GM23338 (cell line): ENCODE results near the gene STEAP1B. TPM values are rescaled to one million over a fixed set of nuclear protein-coding genes. Genes with fewer than 3 reads are reported as not detected.

Experiments used
- ATAC-seq: fragments of 200-7000 bp; cut with Tn5 transposase; 3 replicates; pipeline ENCODE4 v1.9.1; 2020
- DNase-seq: peaks from one replicate; pipeline ENCODE4 v3.0.0-alpha.2; 2015; ENCODE audit warnings: low spot score
- H2AFZ ChIP-seq: fragments of 200-600 bp; sonication (generic); 2 replicates; pipeline ENCODE4 v1.8.0; 2016; ENCODE audit warnings: antibody characterized with exemption, mild to moderate bottlenecking, moderate library complexity
- H3F3A ChIP-seq: fragments of 200-600 bp; sonication (generic); replicated peaks from 2 replicates; pipeline ENCODE4 v1.8.0; 2017; ENCODE audit warnings: antibody characterized with exemption, mixed run types, low read depth
- H3K27ac ChIP-seq: fragments of 200-600 bp; sonication (generic); 2 replicates; pipeline ENCODE4 v1.6.1; 2016; ENCODE audit warnings: low read depth
- H3K27me3 ChIP-seq: fragments of 200-600 bp; sonication (generic); 2 replicates; pipeline ENCODE4 v1.8.0; 2016; ENCODE audit warnings: mild to moderate bottlenecking, mixed run types, moderate library complexity; ENCODE audit not compliant: insufficient read depth
- H3K36me3 ChIP-seq: fragments of 200-600 bp; sonication (generic); 2 replicates; pipeline ENCODE4 v1.8.0; 2016; ENCODE audit warnings: mild to moderate bottlenecking; ENCODE audit not compliant: insufficient read depth
- H3K4me1 ChIP-seq: fragments of 200-600 bp; sonication (generic); 2 replicates; pipeline ENCODE4 v1.8.0; 2016; ENCODE audit warnings: mild to moderate bottlenecking, moderate library complexity; ENCODE audit not compliant: insufficient read depth
- H3K4me2 ChIP-seq: fragments of 200-600 bp; sonication (generic); 2 replicates; pipeline ENCODE4 v1.7.1; 2017; ENCODE audit warnings: mixed run types
- H3K4me3 ChIP-seq: fragments of 200-600 bp; sonication (generic); 2 replicates; pipeline ENCODE4 v1.6.1; 2016; ENCODE audit warnings: mixed run types
- H3K79me2 ChIP-seq: fragments of 200-600 bp; sonication (generic); replicated peaks from 2 replicates; pipeline ENCODE4 v1.8.0; 2017; ENCODE audit warnings: mild to moderate bottlenecking; ENCODE audit not compliant: insufficient read depth
- H3K9me2 ChIP-seq: fragments of 200-600 bp; sonication (generic); 2 replicates; pipeline ENCODE4 v1.8.0; 2017; ENCODE audit not compliant: insufficient read depth
- H4K20me1 ChIP-seq: fragments of 200-600 bp; sonication (generic); replicated peaks from 2 replicates; pipeline ENCODE4 v1.8.0; 2017; ENCODE audit warnings: mild to moderate bottlenecking; ENCODE audit not compliant: insufficient read depth
- H3K27ac Mint-ChIP-seq: 2 replicates; pipeline ENCODE4 v1.8.0; 2020; ENCODE audit warnings: inconsistent platforms, mild to moderate bottlenecking, moderate library complexity, mixed read lengths
- H3K27me3 Mint-ChIP-seq: 3 replicates; pipeline ENCODE4 v1.8.0; 2022; ENCODE audit warnings: low read depth, mild to moderate bottlenecking, moderate library complexity, mixed read lengths, inconsistent platforms; ENCODE audit not compliant: insufficient read depth, poor library complexity
- H3K36me3 Mint-ChIP-seq: 3 replicates; pipeline ENCODE4 v1.8.0; 2021; ENCODE audit warnings: low read depth, mild to moderate bottlenecking, inconsistent platforms, moderate library complexity, mixed read lengths
- H3K4me1 Mint-ChIP-seq: 3 replicates; pipeline ENCODE4 v1.8.0; 2020; ENCODE audit warnings: mild to moderate bottlenecking, inconsistent platforms, mixed read lengths
- H3K4me3 Mint-ChIP-seq: 3 replicates; pipeline ENCODE4 v1.8.0; 2021; ENCODE audit warnings: moderate library complexity, mild to moderate bottlenecking, inconsistent platforms, mixed read lengths
- H3K9me3 Mint-ChIP-seq: 3 replicates; pipeline ENCODE4 v1.8.0; 2020; ENCODE audit warnings: moderate library complexity, mild to moderate bottlenecking, inconsistent platforms, mixed read lengths
- EZH2 ChIP-seq: fragments of 200-600 bp; sonication (generic); IDR thresholded peaks from one replicate; pipeline ENCODE4 v1.8.0; 2017; ENCODE audit warnings: antibody characterized with exemption, mild to moderate bottlenecking, low read depth; ENCODE audit not compliant: unreplicated experiment
- EZH2phosphoT487 ChIP-seq: fragments of 200-600 bp; sonication (generic); IDR thresholded peaks from one replicate; pipeline ENCODE4 v1.8.1; 2018; ENCODE audit warnings: antibody characterized with exemption; ENCODE audit not compliant: unreplicated experiment
- NANOG ChIP-seq: IDR thresholded peaks from 2 replicates; pipeline ENCODE4 v1.6.1; 2016; ENCODE audit warnings: antibody characterized with exemption, borderline replicate concordance
- POLR2AphosphoS5 ChIP-seq: IDR thresholded peaks from 2 replicates; pipeline ENCODE4 v1.6.1; 2016; ENCODE audit warnings: antibody characterized with exemption, low read depth
- STAT1 ChIP-seq: IDR thresholded peaks from one replicate; pipeline ENCODE4 v1.6.1; 2016; ENCODE audit warnings: antibody characterized with exemption; ENCODE audit not compliant: unreplicated experiment
- ZNF114 ChIP-seq: fragments of 250-450 bp; sonication (Bioruptor Pico); IDR thresholded peaks from 2 replicates; pipeline ENCODE4 v1.5.0; 2020; ENCODE audit warnings: mild to moderate bottlenecking, moderate library complexity
- ZNF331 ChIP-seq: fragments of 250-450 bp; sonication (Bioruptor Pico); IDR thresholded peaks from 2 replicates; pipeline ENCODE4 v1.5.0; 2020; ENCODE audit warnings: low read depth, mild to moderate bottlenecking, moderate library complexity
- polyA plus RNA-seq: library from polyadenylated mRNA; unstranded; fragments of >200 nt; fragmentation: Nextera tagmentation; extraction: Ambion mirVana; gene quantifications from 2 replicates; pipeline ENCODE4 v1.2.1, GENCODE V29; 2016
- total RNA-seq: library from RNA; depleted of rRNA; stranded (reverse); fragments of >200 nt; shearing (Covaris generic); gene quantifications from 2 replicates; pipeline ENCODE4 v1.2.3, GENCODE V29; 2014
- TF ChIP-seq, protein P1 (sequence below): IDR thresholded peaks from 2 replicates; pipeline ENCODE4 v1.6.1; 2016; ENCODE audit warnings: antibody characterized with exemption
- TF ChIP-seq, protein P2 (sequence below): fragments of 250-450 bp; sonication (Bioruptor Pico); IDR thresholded peaks from 2 replicates; pipeline ENCODE4 v1.5.0; 2020; ENCODE audit warnings: mild to moderate bottlenecking, moderate library complexity
- TF ChIP-seq, protein P3 (sequence below), 2 experiments: fragments of 200-600 bp in 1 of 2; sonication (generic) in 1 of 2; conservative IDR thresholded peaks; 2 replicates each; pipeline versions ENCODE4 v1.5.1 to v1.6.1; 2016 to 2017; ENCODE audit warnings: antibody characterized with exemption in 2 of 2, low read depth in 2 of 2, mild to moderate bottlenecking in 2 of 2, moderate library complexity in 1 of 2
- TF ChIP-seq, protein P4 (sequence below): IDR thresholded peaks from one replicate; pipeline ENCODE4 v1.6.1; 2018; ENCODE audit warnings: antibody characterized with exemption; ENCODE audit not compliant: unreplicated experiment

The STEAP1B gene
- total and polyA plus RNA-seq, 2 experiments from 2014 or later, result 4.9 to 16.5 TPM

DNA sequence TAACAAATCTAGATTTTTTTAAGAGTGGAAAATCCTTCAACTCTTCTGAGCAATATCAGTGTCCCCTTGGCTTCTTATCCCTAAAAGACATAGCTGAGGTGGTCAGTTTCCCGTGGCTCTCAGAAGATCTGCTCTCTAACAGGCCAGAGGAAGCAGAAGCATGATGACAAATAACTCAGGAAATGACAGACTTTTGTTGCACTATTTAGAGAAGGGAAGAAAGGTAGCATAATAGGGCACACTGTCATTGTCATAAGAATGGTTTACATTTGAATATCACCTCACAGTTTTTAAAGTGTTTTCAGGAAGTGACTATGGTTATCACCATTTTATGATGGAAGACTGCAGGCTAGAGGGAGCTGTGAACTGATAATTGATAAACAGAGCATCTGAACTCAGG, 109.5 kb downstream of the STEAP1B start:
- TF ChIP-seq EZH2 (no peak), NANOG (no peak), STAT1 (no peak), POLR2AphosphoS5 (no peak), EZH2phosphoT487 (no peak), ZNF331 (CRISPR knock-in tag) (no peak), ZNF114 (CRISPR knock-in tag) (no peak)
- TF ChIP-seq, protein P1, sequence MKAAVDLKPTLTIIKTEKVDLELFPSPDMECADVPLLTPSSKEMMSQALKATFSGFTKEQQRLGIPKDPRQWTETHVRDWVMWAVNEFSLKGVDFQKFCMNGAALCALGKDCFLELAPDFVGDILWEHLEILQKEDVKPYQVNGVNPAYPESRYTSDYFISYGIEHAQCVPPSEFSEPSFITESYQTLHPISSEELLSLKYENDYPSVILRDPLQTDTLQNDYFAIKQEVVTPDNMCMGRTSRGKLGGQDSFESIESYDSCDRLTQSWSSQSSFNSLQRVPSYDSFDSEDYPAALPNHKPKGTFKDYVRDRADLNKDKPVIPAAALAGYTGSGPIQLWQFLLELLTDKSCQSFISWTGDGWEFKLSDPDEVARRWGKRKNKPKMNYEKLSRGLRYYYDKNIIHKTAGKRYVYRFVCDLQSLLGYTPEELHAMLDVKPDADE, result no peak
- TF ChIP-seq, protein P2, sequence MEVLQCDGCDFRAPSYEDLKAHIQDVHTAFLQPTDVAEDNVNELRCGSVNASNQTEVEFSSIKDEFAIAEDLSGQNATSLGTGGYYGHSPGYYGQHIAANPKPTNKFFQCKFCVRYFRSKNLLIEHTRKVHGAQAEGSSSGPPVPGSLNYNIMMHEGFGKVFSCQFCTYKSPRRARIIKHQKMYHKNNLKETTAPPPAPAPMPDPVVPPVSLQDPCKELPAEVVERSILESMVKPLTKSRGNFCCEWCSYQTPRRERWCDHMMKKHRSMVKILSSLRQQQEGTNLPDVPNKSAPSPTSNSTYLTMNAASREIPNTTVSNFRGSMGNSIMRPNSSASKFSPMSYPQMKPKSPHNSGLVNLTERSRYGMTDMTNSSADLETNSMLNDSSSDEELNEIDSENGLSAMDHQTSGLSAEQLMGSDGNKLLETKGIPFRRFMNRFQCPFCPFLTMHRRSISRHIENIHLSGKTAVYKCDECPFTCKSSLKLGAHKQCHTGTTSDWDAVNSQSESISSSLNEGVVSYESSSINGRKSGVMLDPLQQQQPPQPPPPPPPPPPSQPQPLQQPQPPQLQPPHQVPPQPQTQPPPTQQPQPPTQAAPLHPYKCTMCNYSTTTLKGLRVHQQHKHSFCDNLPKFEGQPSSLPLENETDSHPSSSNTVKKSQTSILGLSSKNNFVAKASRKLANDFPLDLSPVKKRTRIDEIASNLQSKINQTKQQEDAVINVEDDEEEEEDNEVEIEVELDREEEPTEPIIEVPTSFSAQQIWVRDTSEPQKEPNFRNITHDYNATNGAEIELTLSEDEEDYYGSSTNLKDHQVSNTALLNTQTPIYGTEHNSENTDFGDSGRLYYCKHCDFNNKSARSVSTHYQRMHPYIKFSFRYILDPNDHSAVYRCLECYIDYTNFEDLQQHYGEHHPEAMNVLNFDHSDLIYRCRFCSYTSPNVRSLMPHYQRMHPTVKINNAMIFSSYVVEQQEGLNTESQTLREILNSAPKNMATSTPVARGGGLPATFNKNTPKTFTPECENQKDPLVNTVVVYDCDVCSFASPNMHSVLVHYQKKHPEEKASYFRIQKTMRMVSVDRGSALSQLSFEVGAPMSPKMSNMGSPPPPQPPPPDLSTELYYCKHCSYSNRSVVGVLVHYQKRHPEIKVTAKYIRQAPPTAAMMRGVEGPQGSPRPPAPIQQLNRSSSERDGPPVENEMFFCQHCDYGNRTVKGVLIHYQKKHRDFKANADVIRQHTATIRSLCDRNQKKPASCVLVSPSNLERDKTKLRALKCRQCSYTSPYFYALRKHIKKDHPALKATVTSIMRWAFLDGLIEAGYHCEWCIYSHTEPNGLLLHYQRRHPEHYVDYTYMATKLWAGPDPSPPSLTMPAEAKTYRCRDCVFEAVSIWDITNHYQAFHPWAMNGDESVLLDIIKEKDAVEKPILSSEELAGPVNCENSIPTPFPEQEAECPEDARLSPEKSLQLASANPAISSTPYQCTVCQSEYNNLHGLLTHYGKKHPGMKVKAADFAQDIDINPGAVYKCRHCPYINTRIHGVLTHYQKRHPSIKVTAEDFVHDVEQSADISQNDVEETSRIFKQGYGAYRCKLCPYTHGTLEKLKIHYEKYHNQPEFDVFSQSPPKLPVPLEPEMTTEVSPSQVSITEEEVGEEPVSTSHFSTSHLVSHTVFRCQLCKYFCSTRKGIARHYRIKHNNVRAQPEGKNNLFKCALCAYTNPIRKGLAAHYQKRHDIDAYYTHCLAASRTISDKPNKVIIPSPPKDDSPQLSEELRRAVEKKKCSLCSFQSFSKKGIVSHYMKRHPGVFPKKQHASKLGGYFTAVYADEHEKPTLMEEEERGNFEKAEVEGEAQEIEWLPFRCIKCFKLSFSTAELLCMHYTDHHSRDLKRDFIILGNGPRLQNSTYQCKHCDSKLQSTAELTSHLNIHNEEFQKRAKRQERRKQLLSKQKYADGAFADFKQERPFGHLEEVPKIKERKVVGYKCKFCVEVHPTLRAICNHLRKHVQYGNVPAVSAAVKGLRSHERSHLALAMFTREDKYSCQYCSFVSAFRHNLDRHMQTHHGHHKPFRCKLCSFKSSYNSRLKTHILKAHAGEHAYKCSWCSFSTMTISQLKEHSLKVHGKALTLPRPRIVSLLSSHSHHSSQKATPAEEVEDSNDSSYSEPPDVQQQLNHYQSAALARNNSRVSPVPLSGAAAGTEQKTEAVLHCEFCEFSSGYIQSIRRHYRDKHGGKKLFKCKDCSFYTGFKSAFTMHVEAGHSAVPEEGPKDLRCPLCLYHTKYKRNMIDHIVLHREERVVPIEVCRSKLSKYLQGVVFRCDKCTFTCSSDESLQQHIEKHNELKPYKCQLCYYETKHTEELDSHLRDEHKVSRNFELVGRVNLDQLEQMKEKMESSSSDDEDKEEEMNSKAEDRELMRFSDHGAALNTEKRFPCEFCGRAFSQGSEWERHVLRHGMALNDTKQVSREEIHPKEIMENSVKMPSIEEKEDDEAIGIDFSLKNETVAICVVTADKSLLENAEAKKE (CRISPR knock-in tag), result no peak
- TF ChIP-seq, protein P3, sequence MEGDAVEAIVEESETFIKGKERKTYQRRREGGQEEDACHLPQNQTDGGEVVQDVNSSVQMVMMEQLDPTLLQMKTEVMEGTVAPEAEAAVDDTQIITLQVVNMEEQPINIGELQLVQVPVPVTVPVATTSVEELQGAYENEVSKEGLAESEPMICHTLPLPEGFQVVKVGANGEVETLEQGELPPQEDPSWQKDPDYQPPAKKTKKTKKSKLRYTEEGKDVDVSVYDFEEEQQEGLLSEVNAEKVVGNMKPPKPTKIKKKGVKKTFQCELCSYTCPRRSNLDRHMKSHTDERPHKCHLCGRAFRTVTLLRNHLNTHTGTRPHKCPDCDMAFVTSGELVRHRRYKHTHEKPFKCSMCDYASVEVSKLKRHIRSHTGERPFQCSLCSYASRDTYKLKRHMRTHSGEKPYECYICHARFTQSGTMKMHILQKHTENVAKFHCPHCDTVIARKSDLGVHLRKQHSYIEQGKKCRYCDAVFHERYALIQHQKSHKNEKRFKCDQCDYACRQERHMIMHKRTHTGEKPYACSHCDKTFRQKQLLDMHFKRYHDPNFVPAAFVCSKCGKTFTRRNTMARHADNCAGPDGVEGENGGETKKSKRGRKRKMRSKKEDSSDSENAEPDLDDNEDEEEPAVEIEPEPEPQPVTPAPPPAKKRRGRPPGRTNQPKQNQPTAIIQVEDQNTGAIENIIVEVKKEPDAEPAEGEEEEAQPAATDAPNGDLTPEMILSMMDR (conservative IDR thresholded peaks at IDR 0.05; ENCODE audit: low read depth in 2 of 2), result no peak
- TF ChIP-seq, protein P4, sequence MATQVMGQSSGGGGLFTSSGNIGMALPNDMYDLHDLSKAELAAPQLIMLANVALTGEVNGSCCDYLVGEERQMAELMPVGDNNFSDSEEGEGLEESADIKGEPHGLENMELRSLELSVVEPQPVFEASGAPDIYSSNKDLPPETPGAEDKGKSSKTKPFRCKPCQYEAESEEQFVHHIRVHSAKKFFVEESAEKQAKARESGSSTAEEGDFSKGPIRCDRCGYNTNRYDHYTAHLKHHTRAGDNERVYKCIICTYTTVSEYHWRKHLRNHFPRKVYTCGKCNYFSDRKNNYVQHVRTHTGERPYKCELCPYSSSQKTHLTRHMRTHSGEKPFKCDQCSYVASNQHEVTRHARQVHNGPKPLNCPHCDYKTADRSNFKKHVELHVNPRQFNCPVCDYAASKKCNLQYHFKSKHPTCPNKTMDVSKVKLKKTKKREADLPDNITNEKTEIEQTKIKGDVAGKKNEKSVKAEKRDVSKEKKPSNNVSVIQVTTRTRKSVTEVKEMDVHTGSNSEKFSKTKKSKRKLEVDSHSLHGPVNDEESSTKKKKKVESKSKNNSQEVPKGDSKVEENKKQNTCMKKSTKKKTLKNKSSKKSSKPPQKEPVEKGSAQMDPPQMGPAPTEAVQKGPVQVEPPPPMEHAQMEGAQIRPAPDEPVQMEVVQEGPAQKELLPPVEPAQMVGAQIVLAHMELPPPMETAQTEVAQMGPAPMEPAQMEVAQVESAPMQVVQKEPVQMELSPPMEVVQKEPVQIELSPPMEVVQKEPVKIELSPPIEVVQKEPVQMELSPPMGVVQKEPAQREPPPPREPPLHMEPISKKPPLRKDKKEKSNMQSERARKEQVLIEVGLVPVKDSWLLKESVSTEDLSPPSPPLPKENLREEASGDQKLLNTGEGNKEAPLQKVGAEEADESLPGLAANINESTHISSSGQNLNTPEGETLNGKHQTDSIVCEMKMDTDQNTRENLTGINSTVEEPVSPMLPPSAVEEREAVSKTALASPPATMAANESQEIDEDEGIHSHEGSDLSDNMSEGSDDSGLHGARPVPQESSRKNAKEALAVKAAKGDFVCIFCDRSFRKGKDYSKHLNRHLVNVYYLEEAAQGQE, result no peak
- H3K27ac ChIP-seq, result no peak overlapping the region
- DNase-seq (no peak), ATAC-seq (no peak)
- Mint-ChIP-seq H3K9me3 (no peaks in the 10 kb centered on the region), H3K27ac (no peak overlapping the region), H3K27me3 (peaks cover 3% of the 10 kb centered on the region), H3K4me3 (no peak overlapping the region), H3K36me3 (no peaks in the 10 kb centered on the region), H3K4me1 (peaks cover 12% of the 10 kb centered on the region)
- no peak overlapping the region for H3K4me2 ChIP-seq
- no peaks in the 10 kb centered on the region for H3K36me3 ChIP-seq
- no peaks in the 10 kb centered on the region for H4K20me1 ChIP-seq
- peaks cover 11% of the 10 kb centered on the region; the same call in 1 of the 2 replicates for H3K4me1 ChIP-seq
- H3K79me2 ChIP-seq, result no peaks in the 10 kb centered on the region
- H3K4me3 ChIP-seq, result no peak overlapping the region
- no peaks in the 10 kb centered on the region for H3F3A ChIP-seq
- H3K27me3 ChIP-seq, result no peaks in the 10 kb centered on the region
- no peak overlapping the region for H2AFZ ChIP-seq
- 0 out of 2 replicates have a peak, but pooled peaks cover 8% of the 10 kb centered on the region for H3K9me2 ChIP-seq
